GM19438 (cell line): ENCODE data around the gene PHF19.

Source experiments
- ATAC-seq: cut with Tn5 transposase; IDR thresholded peaks from one replicate; pipeline ENCODE4 v1.9.1; 2021; ENCODE audit warnings: low read depth; ENCODE audit not compliant: unreplicated experiment

The PHF19 gene

GRCh38 chr9:120820095-120820494 lies 56.9 kb downstream of the PHF19 start:
- no peak for ATAC-seq

GRCh38 chr9:120818595-120818994 lies 58.4 kb downstream of the PHF19 start:
- ATAC-seq, result no peak

DNA sequence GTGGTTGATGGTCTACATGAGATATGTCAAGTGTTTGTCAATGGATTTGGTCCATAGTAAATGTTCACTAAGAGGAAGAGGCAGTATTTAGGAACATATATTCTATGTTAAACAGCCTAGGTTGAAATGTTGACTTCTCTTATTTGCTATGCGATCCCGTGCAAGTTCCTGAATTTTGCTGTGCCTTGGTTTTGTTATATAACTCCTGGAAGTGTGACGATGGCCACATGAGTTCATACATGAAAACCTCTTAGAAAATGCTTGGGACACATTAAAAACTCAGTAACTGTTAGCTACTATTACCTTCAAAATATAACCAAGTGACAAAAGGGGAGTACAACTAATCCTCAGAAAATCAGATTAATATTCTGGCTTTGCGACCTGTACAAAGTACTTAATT lies 61.9 kb downstream of the PHF19 start:
- no peak for ATAC-seq

DNA sequence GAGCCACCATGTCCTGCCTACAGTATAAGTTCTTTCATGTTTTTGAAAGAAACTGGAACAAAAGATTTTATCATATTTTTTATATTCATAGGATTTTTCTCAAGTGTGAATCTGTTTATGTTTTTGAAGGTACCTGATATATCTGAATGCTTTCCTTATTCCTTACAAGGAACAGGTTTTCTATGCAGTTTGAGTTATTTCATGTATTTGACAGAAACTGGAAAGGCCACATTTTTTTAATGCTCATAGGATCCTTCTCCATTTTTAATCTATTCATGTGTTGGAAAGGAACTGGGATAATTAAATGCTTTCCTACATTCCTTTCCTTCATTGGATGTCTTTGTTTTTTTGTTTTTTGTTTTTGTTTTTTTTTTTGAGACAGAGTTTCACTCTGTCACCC lies 68.1 kb downstream of the PHF19 start:
- no peak for ATAC-seq

DNA sequence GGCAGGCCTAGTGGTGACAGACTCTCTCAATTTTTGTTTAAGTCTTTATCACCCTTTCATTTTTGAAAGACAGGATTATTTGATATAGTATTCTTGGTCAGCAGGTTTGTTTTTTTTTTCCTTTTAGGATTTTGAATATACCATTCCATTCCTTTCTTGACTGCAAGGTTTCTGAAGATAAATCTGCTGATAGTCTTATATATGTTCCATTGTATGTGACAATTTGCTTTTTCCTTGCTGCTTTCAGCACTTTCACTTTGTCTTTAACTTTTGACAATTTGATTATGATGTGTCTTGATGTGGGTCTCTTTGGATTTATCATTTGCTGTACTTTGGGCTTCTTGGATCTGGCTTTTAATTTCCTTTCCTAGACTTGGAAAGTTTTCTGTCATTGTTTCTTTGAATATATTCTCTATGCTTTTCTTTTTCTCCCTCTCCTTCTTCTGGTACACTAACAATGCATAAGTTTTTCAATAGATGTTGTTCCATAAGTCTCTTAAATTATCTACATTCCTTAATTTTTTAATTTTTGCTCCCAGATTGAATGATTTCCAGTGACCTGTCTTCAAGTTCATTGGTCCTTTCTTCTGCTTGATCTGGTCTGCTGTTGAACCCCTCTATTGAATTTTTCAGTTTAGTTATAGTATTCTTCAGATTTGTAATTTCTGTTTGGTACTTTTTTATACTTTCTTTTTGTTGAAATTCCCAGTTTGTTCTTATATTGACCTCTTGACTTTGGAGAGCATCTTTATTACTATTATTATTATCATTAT lies 69.2 kb downstream of the PHF19 start:
- no peak for ATAC-seq
